ENCODE results near the gene POC1B. TPM values are rescaled to one million over a fixed set of nuclear protein-coding genes. Genes with fewer than 3 reads are reported as not detected.

POC1B gene
- total and polyA plus RNA-seq, 8 donors: 3.4 to 15.5 (median 6.2) TPM

DNA sequence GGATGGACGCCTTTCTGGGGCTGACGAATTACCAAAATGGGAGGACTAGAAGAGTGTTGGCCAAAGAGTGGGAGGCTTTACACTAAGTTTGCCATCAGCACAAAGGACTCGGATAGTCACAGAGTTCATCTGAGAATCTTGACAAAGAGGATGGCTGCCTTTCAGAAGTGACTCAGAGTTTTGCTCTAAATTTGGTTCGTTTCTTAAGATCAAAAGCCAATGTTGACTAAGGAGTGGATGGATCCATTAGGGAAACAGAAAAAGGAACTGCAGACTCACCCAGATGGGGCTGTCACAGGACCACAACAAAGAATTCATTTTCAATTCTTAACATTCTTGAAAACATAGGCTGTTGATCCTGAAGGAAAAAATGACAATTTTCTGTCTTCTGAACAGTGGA, 92.2 kb downstream of the POC1B start:
- TF ChIP-seq, protein P1, sequence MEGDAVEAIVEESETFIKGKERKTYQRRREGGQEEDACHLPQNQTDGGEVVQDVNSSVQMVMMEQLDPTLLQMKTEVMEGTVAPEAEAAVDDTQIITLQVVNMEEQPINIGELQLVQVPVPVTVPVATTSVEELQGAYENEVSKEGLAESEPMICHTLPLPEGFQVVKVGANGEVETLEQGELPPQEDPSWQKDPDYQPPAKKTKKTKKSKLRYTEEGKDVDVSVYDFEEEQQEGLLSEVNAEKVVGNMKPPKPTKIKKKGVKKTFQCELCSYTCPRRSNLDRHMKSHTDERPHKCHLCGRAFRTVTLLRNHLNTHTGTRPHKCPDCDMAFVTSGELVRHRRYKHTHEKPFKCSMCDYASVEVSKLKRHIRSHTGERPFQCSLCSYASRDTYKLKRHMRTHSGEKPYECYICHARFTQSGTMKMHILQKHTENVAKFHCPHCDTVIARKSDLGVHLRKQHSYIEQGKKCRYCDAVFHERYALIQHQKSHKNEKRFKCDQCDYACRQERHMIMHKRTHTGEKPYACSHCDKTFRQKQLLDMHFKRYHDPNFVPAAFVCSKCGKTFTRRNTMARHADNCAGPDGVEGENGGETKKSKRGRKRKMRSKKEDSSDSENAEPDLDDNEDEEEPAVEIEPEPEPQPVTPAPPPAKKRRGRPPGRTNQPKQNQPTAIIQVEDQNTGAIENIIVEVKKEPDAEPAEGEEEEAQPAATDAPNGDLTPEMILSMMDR (IDR thresholded peaks at IDR 0.05): no peak
- no peaks in the 10 kb centered on the region for H3K27me3 ChIP-seq
- no peak for DNase-seq
- H3K36me3 ChIP-seq: no peaks in the 10 kb centered on the region
- WGBS, 2 donors: 86 to 87% methylated on average over 4 of the region's 4 CpGs
- no peak overlapping the region for H3K27ac ChIP-seq
- intact Hi-C loops (cut with DNase I): no loop called here
- FAIRE-seq: no peak
- H3K4me1 ChIP-seq: no peaks in the 10 kb centered on the region
- no peaks in the 10 kb centered on the region for H3K9me3 ChIP-seq
- no peak overlapping the region for H3K4me3 ChIP-seq
- no peak for ATAC-seq

DNA sequence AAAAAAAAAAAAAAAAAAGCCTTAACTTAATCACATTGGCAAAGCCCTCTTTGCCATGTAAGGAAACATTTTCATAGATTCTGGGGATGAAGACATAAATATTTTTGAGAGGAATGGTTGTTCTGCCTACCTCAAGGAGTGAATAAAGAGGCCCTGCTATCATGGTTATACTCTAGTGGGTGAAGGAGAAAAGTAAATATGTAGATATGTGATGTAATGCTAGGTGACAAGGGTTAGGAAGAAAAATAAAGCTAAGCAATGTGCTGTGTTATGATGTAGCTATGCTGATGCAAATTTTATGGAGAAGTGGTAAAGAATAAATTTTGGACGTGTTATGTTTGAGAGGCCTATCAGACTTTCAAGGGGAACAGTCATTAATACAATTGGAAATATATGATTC, 93.5 kb downstream of the POC1B start:
- intact Hi-C loops (cut with DNase I): no loop called here
- TF ChIP-seq, protein P1 (IDR thresholded peaks at IDR 0.05): no peak

DNA sequence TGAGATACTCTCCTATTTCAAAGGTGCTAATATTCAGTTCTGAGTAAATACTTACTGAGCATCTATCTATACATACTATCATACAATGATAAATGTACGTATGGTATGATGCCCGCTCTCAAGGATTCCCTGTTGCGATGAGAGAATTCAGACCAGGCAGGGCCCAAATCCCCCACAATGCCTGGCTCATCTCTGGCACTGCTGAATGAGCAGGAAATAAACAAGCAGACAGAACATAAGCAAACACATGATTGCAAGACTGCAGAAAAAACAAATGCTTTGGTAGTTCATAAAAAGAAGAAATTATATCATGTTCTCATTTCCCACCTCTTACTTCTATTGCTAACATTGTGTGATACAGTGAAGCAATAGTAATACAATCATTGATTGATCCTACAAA, 96.3 kb downstream of the POC1B start:
- no peaks in the 10 kb centered on the region for H3K9me3 ChIP-seq
- no peak overlapping the region for H3K4me3 ChIP-seq
- intact Hi-C loops (cut with DNase I): no loop called here
- no peak for DNase-seq
- TF ChIP-seq, protein P1 (IDR thresholded peaks at IDR 0.05): no peak
- FAIRE-seq: no peak
- whole genome bisulfite sequencing, 2 donors: 89 to 97% methylated on average over 3 of the region's 3 CpGs
- ATAC-seq: no peak
- H3K27ac ChIP-seq: no peak overlapping the region
- H3K27me3 ChIP-seq: no peaks in the 10 kb centered on the region
- no peaks in the 10 kb centered on the region for H3K4me1 ChIP-seq
- H3K36me3 ChIP-seq: no peaks in the 10 kb centered on the region

More for the DNA sequence above, 93.5 kb downstream of the POC1B start:
- 97 to 100% methylated on average over 1 of the region's 1 CpG for WGBS, 2 donors
- FAIRE-seq (no peak), DNase-seq (no peak), ATAC-seq (no peak)
- no peak overlapping the region for H3K27ac ChIP-seq
- H3K4me3 ChIP-seq: no peak overlapping the region
- H3K27me3 ChIP-seq: no peaks in the 10 kb centered on the region
- no peaks in the 10 kb centered on the region for H3K36me3 ChIP-seq
- H3K9me3 ChIP-seq: no peaks in the 10 kb centered on the region
- H3K4me1 ChIP-seq: no peaks in the 10 kb centered on the region

DNA sequence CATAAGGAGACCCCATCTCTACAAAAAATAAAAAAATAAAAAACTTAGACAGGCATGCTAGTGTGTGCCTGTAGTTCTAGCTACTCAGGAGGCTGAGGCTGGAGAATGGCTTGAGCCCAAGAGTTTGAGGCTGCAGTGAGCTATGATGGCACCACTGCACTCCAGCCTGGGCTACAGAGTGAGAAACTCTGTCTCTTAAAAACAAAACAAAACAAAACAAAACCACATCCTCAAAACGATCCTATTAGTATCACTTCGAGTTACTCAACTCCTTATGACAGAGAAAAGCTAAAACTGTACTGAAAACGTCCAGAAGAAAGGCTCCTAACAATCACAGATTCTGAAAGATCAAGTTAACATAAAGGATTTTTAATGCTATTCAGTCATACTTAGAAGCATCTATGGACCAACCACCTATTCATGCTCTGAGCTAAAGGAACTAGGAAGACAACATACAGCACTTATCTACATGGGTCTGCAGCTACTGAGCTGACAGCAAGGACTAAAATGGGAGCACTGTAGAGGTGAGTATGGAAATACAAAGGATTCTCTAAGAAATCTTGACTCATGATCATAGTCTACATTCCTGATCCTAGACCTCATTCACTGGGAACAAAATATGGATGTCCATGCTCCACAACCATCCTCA, 98.2 kb downstream of the POC1B start:
- no peaks in the 10 kb centered on the region for H3K27me3 ChIP-seq
- H3K27ac ChIP-seq: no peak overlapping the region
- intact Hi-C loops (cut with DNase I): no loop called here
- H3K36me3 ChIP-seq: peaks cover 0 to 2% (median 0%) of the 10 kb centered on the region in 3 donors
- peak in 2 of 4 donors; percentile 34 to 53 for ATAC-seq
- FAIRE-seq: no peak
- no peaks in the 10 kb centered on the region for H3K9me3 ChIP-seq
- TF ChIP-seq, protein P1 (IDR thresholded peaks at IDR 0.05): no peak
- no peak for DNase-seq
- 56 to 70% methylated on average over 3 of the region's 3 CpGs for WGBS, 2 donors
- no peak overlapping the region for H3K4me3 ChIP-seq
- H3K4me1 ChIP-seq: no peaks in the 10 kb centered on the region

DNA sequence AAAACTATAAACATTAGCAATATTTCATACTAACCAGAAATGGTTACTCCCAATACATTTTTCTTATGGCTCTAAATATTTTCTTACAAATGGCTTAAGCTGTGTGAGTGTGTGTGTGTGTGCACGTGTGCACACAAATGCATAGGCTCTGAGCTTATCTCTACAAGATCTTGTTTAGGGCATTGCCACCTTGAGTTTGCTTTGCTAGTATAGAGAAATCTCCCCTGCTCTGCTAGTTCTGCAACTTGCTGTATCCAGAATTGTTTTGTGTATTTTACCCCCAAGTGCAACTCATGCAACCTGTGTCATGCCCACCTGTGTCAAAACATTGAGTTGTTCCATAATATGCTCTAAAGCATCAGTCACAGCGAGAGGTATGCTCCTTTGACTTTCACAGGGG, 101.0 kb downstream of the POC1B start:
- DNase-seq (no peak), FAIRE-seq (no peak), ATAC-seq (no peak)
- Histone ChIP-seq H3K9me3 (no peaks in the 10 kb centered on the region), H3K27ac (no peak overlapping the region), H3K4me1 (no peaks in the 10 kb centered on the region), H3K4me3 (no peak overlapping the region), H3K36me3 (peaks cover 0 to 2% (median 0%) of the 10 kb centered on the region in 3 donors), H3K27me3 (no peaks in the 10 kb centered on the region)
- TF ChIP-seq, protein P1 (IDR thresholded peaks at IDR 0.05): no peak
- WGBS, 2 donors: 98 to 99% methylated on average over 2 of the region's 2 CpGs
- intact Hi-C loops (cut with DNase I): no loop called here
